HG02943 (cell line): ENCODE measurements around the gene ZNF621.

ENCODE experiments used
- ATAC-seq: cut with Tn5 transposase; IDR thresholded peaks from one replicate; pipeline ENCODE4 v1.9.1; 2021; ENCODE audit warnings: mild to moderate bottlenecking, low read depth, moderate library complexity; ENCODE audit not compliant: unreplicated experiment

Gene ZNF621

DNA sequence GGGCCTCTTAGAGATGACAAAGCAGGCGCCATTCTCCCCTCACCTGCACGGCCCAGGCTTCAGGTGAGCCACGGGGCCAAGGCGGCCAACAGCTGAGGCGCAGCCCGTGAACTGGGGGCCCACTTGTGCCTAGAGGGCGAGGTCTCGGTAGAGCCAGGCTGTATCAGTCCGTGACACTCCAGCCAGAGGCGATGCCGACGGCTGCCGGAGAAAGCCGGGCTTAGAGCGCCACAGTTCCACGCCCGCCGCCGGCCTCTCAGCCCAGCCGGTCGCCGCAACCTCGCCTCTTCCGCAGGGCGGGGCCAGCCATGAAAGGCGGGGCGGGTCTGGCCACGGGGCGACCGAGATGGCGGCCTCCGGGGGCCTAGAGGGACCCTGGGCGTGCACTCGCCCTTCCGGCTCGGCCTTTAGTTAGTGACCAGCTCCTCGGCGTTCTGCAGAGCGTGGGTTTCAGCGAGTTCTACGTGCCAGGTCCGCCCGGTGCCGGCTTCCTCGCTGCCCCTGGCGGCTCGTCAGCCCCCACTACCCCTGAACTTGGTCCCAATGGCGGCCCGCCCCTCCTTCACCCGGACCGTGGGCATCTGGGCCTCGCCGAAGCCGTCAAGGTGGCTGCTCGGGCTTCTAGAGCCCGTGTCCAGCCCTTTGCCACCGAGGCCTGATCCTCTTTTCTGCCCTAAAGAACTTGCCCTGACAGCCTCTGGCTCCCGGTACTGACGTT is at the start of gene ZNF621:
TSS of gene ZNF621 (plus strand) at position 393 of the 718 bp plus-strand sequence. CDS start 881 bp downstream, outside the sequence.
- peak; percentile 97 for ATAC-seq

DNA sequence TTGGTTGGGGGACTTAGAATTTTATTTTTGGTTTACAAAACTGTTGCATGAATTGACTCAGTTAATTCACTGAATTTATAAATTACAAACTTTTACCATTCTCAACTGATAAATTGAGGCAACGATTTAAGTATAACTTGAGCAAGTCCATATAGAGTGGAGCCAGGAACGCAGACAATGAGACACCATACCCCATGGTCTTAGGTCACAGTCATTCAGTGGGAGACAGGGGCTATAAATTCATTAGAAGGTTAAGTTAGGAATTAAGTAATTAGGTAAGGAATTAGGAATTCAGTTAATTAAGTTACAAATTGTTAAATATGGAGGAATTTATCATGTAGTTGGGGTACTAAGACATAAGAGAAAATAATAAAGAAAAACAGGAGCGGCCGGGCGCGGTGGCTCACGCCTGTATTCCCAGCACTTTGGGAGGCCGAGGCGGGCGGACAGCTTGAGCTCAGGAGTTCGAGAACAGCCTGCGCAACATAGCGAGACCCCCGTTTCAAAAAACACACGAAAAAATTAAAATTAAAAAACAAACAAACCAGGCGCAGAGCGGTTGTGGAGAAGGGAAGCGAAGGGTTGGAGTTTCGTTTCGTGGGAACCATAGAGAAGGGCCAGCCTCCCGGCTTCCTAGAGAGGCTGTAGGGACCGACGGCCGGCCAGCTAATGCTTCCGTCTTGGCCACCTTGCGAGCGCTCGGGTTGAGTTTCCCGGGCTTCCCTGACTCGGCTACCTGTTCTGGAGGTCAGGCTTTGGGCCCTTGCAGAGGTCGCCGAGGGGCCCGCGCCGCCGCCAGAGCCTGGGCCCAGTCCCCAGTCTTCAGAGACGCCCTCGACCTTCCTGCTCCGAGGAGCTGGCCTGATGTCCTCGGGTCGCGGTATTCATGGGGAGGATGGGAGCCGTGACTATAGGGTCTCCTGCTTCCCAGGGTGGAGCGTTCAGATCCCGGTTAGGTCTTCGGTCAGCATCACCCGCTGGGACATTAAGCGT is 48.0 kb upstream of the ZNF621 start, which contains the start of gene ZNF619:
TSS of gene ZNF619 (plus strand) at position 645 of the 993 bp plus-strand sequence. CDS start 858 bp downstream, outside the sequence.
- peak; percentile 75 for ATAC-seq

DNA sequence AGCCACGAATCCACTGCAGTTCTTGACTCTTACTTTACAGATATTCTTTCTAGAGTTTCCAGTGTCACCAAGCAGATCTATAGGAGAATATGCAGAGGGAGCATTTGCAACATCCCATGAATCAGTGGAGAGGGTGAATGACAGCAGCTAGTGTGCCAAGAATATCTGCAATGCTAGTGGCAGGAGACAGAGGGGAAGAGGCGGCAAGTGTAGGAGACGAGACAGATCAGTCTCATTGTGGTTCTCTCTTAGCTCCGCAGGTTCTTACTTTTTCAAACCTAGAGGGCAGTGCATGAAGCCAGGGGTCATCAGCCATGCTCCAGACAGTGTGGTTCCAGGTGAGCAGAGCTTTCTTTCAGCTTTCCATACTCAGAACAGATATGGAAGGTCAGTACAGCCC is 47.1 kb upstream of the ZNF621 start:
- no peak for ATAC-seq

DNA sequence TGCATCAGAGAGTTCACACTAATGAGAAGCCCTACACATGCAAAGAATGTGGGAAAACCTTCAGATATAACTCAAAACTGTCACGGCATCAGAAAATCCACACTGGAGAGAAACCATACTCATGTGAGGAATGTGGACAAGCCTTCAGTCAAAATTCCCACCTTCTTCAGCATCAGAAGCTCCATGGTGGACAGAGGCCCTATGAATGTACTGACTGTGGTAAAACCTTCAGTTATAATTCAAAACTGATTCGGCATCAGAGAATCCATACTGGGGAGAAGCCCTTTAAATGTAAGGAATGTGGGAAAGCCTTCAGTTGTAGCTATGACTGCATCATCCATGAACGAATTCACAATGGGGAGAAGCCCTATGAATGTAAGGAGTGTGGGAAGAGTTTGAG is 37.6 kb upstream of the ZNF621 start:
- ATAC-seq, result no peak

DNA sequence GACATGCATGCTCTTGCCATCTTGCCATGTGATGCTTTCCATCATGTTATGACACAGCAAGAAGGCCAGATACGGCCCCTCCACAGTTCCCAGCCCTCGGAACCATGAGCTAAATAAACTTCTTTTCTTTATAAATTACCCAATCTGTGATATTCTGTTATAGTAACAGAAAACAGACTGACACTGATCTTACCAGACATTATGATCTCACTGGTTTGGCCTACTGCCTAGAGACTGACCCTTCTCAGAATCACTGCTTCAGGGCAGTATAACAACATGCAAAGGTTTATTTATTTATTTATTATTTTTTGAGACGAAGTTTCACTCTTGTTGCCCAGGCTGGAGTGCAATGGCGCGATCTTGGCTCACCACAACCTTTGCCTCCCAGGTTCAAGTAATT is 33.8 kb upstream of the ZNF621 start:
- ATAC-seq, result no peak

DNA sequence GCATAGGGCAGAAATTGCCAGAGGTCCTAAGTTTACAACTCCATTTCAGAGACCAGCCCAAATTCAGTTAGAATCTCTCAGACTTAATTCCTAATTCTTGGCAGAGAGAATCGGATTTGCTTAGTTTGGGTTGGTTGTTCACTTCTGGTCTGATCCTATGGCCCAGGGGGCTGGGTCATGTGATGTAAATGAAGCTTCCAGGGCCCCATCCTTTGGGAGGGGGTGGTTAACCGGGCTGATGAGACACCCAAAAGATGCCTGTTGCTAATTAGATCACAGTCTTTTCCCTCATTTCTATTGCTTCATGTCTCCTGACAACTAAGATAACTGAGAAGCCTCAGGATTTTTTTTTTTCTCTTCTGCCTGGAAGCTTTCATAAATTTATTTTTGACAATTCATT is 30.1 kb upstream of the ZNF621 start:
- ATAC-seq, result no peak

DNA sequence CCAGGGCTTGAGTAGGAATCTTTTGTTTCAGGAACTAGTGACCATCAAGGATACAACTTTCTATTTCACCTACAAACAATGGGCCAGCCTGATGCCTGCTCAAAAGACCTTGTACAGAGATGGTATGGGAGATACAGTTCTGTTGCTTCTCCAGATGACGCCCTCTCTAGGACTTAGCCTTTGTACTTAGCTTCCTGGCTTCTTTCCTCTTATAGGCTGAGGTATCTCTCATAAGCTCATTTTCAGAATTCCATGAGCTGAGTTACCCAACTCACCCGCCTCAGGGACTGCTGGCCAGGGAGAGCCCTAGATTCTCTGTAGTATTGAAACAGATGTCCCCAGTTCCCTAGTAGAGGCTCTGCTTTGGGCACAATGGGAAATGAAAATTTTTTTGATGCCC is 27.5 kb upstream of the ZNF621 start:
- ATAC-seq, result no peak

DNA sequence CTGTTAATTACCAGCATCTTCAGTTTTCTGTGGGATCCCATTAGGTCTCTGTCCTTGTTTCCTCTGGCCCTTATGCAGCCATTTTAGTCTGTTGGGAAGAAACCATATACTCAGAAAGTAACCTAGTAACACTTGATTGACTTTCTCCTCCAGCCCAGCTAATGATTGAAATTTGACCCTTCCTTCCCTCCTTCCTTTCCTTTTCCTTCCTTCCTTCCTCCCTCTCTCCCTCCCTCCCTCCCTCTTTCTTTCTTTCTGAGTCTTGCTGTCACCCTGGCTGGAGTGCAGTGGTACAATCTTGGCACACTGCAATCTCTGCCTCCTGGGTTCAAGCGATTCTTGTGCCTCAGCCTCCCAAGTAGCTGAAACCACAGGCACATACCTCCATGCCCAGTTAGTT is 24.8 kb upstream of the ZNF621 start:
- no peak for ATAC-seq

DNA sequence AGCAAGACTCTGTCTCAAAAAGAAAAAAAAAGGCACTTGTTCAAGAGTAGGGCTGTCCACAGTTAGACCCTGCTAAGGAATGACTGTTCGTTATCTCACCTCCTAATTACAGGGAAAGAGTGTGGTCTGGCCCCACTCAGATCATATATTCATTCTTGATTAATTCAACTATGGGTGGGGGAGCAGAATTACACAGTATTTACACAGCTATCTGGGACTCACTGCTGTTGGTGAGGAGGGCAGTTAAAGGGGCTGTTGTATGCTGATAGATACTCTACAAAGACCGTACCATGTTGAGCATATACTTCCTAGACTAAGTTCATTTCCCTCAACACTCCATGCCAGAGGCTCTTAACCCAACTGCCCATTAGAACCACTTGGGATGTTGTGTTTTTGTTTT is 22.7 kb upstream of the ZNF621 start:
- ATAC-seq, result no peak

DNA sequence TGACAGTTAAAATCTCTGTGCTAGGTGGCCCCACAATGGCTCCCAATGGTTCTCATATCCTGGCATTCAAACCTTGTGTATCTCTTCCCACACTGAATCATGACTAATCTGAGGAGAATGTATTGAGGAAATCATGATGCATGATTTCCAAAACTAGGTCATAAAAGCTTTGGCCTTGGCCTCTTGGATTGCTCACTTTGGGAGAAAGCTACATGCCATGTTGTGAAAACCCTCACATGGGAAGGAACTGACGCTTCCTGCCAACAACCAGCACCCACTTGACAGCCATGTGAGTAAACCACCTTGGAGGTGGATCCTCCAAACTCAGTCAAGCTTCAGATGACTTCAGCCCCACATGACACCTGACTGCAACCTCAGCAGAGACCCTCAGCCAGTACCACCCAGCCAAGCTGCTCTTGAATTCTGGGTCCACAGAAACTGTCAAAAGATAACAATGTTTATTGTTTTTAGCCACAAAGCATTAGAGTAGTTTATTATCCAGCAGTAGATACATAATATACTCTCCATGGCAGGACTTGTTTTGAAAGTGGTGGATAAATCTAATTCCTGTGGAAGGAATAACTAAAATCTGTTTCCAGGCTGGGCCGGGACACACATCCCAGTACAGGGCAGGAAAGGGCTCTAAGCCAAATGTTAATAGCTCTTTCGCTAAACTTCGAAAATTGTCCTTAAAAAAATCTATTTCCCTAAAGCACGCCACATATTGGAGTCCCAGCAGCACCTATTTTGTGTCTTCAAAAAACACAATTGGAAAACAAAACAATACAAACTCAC is 19.9 kb upstream of the ZNF621 start:
- ATAC-seq, result no peak

DNA sequence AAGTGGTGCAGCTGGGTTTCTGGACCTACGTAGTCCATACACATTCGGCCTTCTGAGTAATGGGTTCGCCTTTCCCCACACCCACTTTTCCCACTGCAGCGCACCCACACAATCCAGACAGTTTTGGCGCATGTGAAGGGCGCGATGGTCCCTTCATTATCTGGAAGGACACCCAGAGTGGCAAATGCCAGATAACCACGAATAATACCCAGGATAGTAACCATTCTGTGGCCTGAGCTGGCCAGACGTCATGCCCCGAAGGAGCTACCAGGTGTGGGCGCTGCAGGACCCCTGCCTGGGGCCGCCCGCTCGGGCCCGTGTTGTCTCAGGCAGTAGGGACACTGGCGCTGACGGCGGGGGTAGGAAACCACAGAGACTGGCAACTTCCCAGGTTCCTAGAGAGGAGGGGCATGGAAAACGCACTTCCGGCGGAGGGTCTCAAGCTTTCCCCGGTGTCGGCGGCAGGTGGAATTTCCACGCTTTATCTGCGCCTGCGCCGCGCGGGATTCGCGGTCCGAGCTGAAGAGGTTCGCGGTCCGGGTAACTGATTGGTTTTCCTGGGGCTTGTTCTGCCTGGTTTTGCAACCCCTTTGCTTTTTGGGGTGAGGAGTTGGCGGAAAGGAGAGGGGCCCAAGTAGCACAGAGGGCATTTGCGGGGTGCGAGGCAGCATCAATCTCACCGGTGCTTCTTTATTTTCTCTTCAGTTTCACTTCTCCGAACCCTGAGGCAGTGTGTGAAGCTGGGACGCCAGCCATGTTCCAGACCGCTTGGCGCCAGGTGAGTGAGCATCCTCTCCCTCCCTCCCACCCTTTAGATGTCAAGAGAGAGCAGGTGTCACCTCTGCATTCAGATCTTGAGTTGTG is 18.9 kb upstream of the ZNF621 start, which contains the start of gene ZNF620:
TSS of gene ZNF620 (plus strand) at position 441 of the 864 bp plus-strand sequence. CDS start at position 755, 314 bp downstream.
- ATAC-seq, result peak; percentile 87

DNA sequence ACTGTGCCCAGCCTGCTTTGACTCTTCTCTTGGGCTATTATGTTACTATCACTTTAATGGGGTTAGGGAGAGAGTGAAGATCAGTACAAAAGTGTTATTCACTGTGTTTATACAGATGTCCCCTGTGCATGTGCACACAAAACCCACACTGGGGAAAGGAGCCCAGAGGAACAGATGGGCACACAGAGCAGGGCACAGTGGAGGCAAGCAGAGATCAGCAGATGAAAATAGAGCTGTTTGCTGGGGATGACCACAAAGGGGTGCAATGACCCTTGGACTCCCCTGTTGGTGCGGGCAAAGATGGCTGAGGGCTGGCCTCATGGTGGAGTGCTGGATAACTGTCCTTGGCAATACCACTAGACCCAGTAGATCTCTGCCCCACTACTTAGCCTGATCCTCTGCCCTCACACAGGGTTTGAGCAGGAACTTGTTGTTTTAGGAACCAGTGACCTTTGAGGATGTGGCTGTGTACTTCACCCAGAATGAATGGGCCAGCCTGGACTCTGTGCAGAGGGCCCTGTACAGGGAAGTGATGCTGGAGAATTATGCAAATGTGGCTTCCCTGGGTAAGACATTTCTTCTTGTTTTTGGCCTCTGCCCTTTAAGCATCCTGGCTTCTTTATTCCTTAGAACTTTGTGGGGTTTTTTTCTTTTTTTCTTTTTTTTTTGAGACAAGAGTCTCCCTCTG is 13.6 kb upstream of the ZNF621 start:
- no peak for ATAC-seq

DNA sequence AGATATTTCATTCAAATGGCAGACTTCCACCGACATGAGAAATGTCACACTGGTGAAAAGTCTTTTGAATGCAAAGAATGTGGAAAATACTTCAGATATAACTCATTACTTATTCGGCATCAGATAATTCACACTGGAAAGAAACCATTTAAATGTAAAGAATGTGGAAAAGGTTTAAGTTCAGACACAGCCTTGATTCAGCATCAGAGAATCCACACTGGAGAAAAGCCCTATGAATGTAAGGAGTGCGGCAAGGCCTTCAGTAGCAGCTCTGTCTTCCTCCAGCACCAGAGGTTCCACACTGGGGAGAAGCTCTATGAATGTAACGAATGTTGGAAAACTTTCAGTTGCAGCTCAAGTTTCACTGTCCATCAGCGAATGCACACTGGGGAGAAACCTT is 8.6 kb upstream of the ZNF621 start:
- no peak for ATAC-seq

DNA sequence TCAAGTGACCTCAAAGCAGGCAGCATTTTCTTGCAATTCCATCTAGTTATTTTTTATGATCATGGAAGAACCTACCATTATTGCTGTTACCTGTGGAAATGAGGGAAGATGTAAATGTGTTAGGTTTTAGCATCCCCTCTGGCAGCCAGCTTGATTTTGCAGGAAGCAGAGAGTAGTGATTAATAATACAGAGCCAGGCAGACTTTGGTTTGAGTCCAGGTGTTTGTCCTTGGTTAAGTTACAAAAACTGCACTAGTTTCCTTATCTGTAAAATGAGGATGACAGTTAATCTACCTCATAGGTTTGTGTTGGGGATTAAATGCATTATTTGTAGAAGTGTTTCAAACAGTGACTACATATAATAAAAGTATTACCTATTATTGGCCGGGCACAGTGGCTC is 6.7 kb upstream of the ZNF621 start:
- ATAC-seq, result no peak

DNA sequence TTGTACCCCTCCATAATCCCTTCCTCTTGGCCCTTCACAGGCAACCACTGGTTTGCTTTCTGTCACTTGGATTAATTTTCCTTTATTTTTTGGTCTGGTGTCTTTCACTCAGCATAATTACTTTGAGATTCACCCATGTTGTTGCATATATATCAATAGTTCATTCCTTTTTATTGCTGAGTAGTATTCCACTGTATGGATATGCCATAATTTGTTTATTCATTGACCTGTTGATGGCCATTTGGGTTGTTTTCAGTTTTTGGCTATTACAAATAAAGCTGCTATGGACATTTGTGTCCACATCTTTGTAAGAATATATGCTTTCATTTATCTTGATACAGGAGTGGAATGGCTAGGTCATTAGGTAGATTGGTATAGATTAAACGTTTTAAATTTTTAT is 5.9 kb upstream of the ZNF621 start:
- ATAC-seq, result no peak

DNA sequence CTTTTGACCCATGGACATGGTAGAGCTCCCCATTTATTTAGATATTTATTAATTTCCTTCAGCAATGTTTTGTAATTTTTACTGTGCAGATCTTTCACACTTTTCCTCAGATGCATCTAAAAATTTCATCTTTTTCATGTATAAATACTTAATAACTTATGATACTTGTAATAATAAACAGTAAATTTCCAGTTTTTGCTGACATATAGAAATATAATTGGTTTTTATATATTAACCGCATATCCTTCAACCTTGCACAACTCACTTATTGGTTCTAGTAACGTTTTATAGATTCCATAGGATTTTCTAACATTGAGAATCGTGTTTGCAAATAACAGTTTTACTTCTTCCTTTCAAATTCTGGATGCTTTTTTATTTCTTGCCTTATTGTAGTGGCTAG is 3.5 kb upstream of the ZNF621 start:
- no peak for ATAC-seq

DNA sequence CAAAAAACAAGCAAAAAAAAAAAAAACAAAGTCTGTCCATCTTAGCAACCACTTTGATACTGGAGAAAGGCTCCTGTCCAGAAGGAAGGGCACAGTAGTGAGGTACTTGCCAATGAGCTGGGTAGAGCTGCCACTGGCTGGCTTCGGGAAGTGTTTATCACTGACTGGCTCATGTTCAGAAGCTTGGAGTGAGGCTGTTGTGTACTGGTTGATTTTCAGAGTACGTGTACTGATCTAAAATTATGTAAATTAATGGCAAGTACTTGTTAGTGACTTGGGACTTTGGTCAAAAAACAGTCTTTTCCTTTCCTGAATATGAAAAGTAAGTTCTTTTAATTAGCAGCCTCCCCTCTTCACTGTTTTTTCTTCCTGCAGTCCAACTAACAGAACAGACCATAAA is 979 bp upstream of the ZNF621 start:
- ATAC-seq, result no peak

DNA sequence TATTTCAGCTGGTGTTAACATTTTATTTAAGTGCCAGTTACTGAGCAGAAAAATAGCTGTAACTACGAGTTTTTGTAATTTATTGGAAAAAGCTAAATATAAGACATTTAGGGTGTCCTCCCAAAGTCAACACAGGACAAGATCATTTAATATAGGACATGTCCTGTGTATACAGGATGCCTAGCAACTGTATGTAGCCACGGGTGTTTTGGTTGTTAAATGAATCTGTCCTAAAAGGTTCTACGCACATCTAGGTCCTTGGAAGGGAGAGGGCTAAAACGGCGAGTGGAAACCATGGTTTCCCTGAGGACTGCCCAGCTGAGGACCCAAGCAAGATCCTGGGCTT is 565 bp upstream of the ZNF621 start:
- ATAC-seq, result peak; percentile 20

DNA sequence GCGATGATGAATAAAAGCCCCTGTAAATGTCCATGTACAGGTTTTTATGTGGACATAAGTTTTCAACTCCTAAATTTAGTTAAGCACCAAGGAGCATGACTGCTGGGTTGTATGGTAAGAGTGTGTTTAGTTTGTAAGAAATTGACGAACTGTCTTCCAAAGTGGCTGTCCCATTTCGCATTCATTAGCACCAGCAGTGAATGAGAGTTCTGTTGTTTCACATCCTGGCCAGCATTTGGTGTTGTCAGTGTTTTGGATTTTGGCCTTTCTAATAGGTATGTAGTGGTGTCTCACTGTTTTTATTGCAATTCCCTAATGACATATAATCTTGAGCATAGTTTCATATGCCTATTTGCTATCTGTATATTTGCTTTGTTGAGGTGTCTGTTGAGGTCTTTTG is 3.7 kb downstream of the ZNF621 start:
- ATAC-seq, result no peak
